Left lung (tissue), 14 donors: ENCODE results near the gene TMX4. TPM values are rescaled to one million over a fixed set of nuclear protein-coding genes. Genes with fewer than 3 reads are reported as not detected.

Source experiments
- ATAC-seq: fragments of 200-7000 bp; cut with Tn5 transposase; one replicate; pipeline ENCODE4 v1.9.1; 2020; ENCODE audit warnings: moderate library complexity
- DNase-seq, 4 donors: peaks; one replicate each; pipeline ENCODE4 v3.0.0-alpha.2; 2013 to 2020
- H3K27ac ChIP-seq, 2 donors: fragments of 200-600 bp; sonication (generic) in 1 of 2; one replicate each; pipeline versions ENCODE4 v1.5.0 to v1.8.0; 2020 to 2021
- H3K27me3 ChIP-seq, 2 donors: fragments of 200-600 bp; sonication (generic) in 1 of 2; one replicate each; pipeline versions ENCODE4 v1.5.0 to v1.8.0; 2020 to 2021
- H3K36me3 ChIP-seq, 2 donors: fragments of 200-600 bp; sonication (generic) in 1 of 2; one replicate each; pipeline versions ENCODE4 v1.5.0 to v1.8.0; 2020 to 2021
- H3K4me1 ChIP-seq, 2 donors: fragments of 200-600 bp; one replicate each; pipeline ENCODE4 v1.8.0; 2021
- H3K4me3 ChIP-seq, 2 donors: fragments of 200-600 bp; sonication (generic) in 1 of 2; one replicate each; pipeline versions ENCODE4 v1.5.0 to v1.8.0; 2020 to 2021; ENCODE audit warnings: mild to moderate bottlenecking in 1 of 2
- H3K9me3 ChIP-seq, 2 donors: fragments of 200-600 bp; sonication (generic) in 1 of 2; one replicate each; pipeline versions ENCODE4 v1.5.0 to v1.8.0; 2020 to 2021
- intact Hi-C, 2 donors: fragments of 100-400 bp; cut with DNase I; formaldehyde crosslinking; loops; one replicate each; pipeline versions ENCODE4 v1.11.2 to v1.14.2; 2022
- long read RNA-seq, 12 donors: library from polyadenylated mRNA in 2 of 12; unstranded in 2 of 12; transcript quantifications; one replicate each; pipeline ENCODE4 v2.0.0 and lab custom pipeline, GENCODE V29; 2019 to 2026
- polyA plus RNA-seq, 6 donors: library from polyadenylated mRNA; unstranded; fragments of 120-200 nt; gene quantifications; one replicate each; pipeline ENCODE4 v1.2.1, GENCODE V29; 2013; ENCODE audit not compliant: insufficient read length in 6 of 6
- total RNA-seq, 2 donors: library from RNA; stranded (reverse); fragmentation: NEBNext Ultra II Directional; extraction: Animal tissue kit (Norgen Biotek cat#: 25700); gene quantifications; one replicate each; pipeline ENCODE4 v1.2.1, GENCODE V29; 2021
- TF ChIP-seq, protein P1 (sequence below), 2 donors: fragments of 200-600 bp; sonication (generic) in 1 of 2; IDR thresholded peaks; one replicate each; pipeline versions ENCODE4 v1.5.0 to v1.8.0; 2021; ENCODE audit warnings: antibody characterized with exemption in 2 of 2
- donor health status: DM: no; HTN: yes; CAD: no.
- donor health status: DM: no; HTN: no; CAD: no.

The TMX4 gene, protein sequence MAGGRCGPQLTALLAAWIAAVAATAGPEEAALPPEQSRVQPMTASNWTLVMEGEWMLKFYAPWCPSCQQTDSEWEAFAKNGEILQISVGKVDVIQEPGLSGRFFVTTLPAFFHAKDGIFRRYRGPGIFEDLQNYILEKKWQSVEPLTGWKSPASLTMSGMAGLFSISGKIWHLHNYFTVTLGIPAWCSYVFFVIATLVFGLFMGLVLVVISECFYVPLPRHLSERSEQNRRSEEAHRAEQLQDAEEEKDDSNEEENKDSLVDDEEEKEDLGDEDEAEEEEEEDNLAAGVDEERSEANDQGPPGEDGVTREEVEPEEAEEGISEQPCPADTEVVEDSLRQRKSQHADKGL
- total RNA-seq (10 to 100 TPM; 29.4 to 45.2 TPM), polyA plus RNA-seq (10 to 100 TPM; 21.2 to 26.0 (median 25.2) TPM)
- long read RNA-seq, donor 1, full-length matches to known transcripts: 16 of 16 reads
- long read RNA-seq, donor 1, partial matches to known transcripts: 0 of 16 reads
- long read RNA-seq, donor 1, other reads (novel, unspliced or antisense): 0 of 16 reads
- long read RNA-seq, donor 2, full-length matches to known transcripts: 15 of 15 reads
- long read RNA-seq, donor 2, partial matches to known transcripts: 0 of 15 reads
- long read RNA-seq, donor 2, other reads (novel, unspliced or antisense): 0 of 15 reads
- long read RNA-seq, donor 3, full-length matches to known transcripts: 8 of 8 reads
- long read RNA-seq, donor 3, partial matches to known transcripts: 0 of 8 reads
- long read RNA-seq, donor 3, other reads (novel, unspliced or antisense): 0 of 8 reads
- long read RNA-seq, donor 4, full-length matches to known transcripts: 16 of 19 reads
- long read RNA-seq, donor 4, partial matches to known transcripts: 0 of 19 reads
- long read RNA-seq, donor 4, other reads (novel, unspliced or antisense): 3 of 19 reads
- long read RNA-seq, donor 5, full-length matches to known transcripts: 8 of 8 reads
- long read RNA-seq, donor 5, partial matches to known transcripts: 0 of 8 reads
- long read RNA-seq, donor 5, other reads (novel, unspliced or antisense): 0 of 8 reads
- long read RNA-seq, donor 6, full-length matches to known transcripts: 8 of 8 reads
- long read RNA-seq, donor 6, partial matches to known transcripts: 0 of 8 reads
- long read RNA-seq, donor 6, other reads (novel, unspliced or antisense): 0 of 8 reads
- long read RNA-seq, donor 7, full-length matches to known transcripts: 4 of 4 reads
- long read RNA-seq, donor 7, partial matches to known transcripts: 0 of 4 reads
- long read RNA-seq, donor 7, other reads (novel, unspliced or antisense): 0 of 4 reads
- long read RNA-seq, donor 8, full-length matches to known transcripts: 10 of 10 reads
- long read RNA-seq, donor 8, partial matches to known transcripts: 0 of 10 reads
- long read RNA-seq, donor 8, other reads (novel, unspliced or antisense): 0 of 10 reads
- long read RNA-seq, donor 9: 0 reads
- long read RNA-seq, donor 10, full-length matches to known transcripts: 27 of 30 reads
- long read RNA-seq, donor 10, partial matches to known transcripts: 1 of 30 reads
- long read RNA-seq, donor 10, other reads (novel, unspliced or antisense): 2 of 30 reads
- long read RNA-seq, donor 11: 0 reads
- long read RNA-seq, donor 12, full-length matches to known transcripts: 4 of 4 reads
- long read RNA-seq, donor 12, partial matches to known transcripts: 0 of 4 reads
- long read RNA-seq, donor 12, other reads (novel, unspliced or antisense): 0 of 4 reads

DNA sequence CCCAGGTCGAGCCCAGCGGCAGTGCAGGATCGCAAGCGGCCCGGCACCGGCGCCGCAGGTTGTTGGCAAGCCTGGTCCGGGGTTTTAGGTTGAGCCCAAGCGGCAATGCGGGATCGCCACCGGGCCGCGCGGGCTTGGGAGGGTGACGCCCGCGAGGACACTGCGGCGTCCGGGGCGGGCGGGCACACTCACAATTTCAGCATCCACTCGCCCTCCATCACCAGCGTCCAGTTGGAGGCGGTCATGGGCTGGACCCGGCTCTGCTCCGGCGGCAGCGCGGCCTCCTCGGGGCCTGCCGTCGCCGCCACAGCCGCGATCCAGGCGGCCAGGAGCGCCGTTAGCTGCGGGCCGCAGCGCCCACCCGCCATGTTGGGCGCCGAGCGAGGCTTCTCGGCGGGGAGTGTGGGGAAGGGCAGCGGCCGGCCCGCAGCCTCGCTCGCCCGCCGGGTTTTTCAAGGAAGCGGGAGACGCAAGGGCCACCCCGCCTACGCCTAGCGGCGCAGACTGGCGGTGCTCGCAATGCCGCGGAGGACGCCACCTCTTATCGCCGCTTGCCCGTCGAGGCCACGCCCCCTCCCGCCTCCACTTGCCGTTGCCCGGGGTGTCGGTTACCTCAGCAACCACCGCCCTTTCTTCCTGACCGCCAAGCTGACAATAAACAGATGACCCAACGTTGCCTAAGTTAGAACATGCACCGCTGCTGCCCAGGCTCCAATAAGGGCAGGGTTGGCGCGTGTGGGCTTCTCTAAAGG is at the start of gene TMX4:
Gene TMX4 (minus strand): TSS at position 516 of the 752 bp plus-strand sequence. CDS start 148 bp downstream, at position 368.
- H3K4me3 ChIP-seq: peak within 1 kb of the TSS; percentile 83 to 85
- intact Hi-C loops: no loop called here
- DNase-seq (peak; percentile 85 to 100 (median 96)), ATAC-seq (peak; percentile 98)
- H3K27ac ChIP-seq: peak within 1 kb of the TSS; percentile 96 to 100
- no peaks in the 10 kb centered on the region for H3K36me3 ChIP-seq
- H3K27me3 ChIP-seq: no peaks in the 10 kb centered on the region
- peaks cover 0 to 18% of the 10 kb centered on the region in 2 donors for H3K4me1 ChIP-seq
- H3K9me3 ChIP-seq: no peaks in the 10 kb centered on the region
- TF ChIP-seq, protein P1, sequence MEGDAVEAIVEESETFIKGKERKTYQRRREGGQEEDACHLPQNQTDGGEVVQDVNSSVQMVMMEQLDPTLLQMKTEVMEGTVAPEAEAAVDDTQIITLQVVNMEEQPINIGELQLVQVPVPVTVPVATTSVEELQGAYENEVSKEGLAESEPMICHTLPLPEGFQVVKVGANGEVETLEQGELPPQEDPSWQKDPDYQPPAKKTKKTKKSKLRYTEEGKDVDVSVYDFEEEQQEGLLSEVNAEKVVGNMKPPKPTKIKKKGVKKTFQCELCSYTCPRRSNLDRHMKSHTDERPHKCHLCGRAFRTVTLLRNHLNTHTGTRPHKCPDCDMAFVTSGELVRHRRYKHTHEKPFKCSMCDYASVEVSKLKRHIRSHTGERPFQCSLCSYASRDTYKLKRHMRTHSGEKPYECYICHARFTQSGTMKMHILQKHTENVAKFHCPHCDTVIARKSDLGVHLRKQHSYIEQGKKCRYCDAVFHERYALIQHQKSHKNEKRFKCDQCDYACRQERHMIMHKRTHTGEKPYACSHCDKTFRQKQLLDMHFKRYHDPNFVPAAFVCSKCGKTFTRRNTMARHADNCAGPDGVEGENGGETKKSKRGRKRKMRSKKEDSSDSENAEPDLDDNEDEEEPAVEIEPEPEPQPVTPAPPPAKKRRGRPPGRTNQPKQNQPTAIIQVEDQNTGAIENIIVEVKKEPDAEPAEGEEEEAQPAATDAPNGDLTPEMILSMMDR (IDR thresholded peaks at IDR 0.05): peak; percentile 21 to 72

DNA sequence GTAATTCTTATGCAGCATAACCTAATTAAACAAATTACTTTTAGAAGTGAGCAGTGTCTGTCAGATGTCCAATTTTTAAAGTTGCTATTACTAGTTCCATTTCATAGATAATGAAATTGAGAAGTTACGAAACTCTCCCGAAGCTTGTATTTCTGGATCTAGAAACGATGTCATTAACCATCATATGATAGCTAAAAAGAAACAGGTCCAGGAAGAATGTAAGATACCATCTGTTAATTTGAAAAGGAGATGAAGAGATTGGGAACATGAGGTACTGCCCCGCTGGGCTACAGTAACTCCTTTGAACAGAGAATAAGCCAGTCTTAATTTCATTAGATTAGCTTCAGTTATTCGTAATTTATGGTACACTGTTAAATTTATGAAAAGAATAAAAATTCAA is 47.5 kb upstream of the TMX4 start:
- no peak overlapping the region for H3K4me3 ChIP-seq
- DNase-seq (no peak), ATAC-seq (no peak)
- TF ChIP-seq, protein P1 (IDR thresholded peaks at IDR 0.05): no peak
- no peaks in the 10 kb centered on the region for H3K27me3 ChIP-seq
- no peaks in the 10 kb centered on the region for H3K4me1 ChIP-seq
- no peak overlapping the region for H3K27ac ChIP-seq
- no peaks in the 10 kb centered on the region for H3K9me3 ChIP-seq
- no peaks in the 10 kb centered on the region for H3K36me3 ChIP-seq
- intact Hi-C loops: no loop called here

DNA sequence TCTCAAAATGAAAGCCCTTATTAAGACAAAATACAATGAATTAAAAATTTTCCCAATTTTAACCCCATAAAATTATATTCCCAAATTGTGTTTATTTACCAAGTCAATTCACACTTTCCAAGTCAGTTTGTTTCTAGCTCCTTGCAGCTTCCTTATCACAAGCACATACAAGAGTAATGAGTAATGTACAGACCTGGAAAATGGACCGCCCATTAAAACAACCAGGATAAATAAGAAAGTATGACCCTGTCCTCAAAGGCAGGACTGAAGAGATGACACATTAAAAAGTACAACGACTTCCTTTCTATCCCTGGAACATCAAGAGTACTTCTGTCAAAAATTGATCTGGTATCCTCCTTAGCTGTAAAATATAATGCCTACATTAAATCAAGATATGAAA is 47.1 kb upstream of the TMX4 start:
- no peaks in the 10 kb centered on the region for H3K27me3 ChIP-seq
- TF ChIP-seq, protein P1 (IDR thresholded peaks at IDR 0.05): no peak
- H3K4me1 ChIP-seq: no peaks in the 10 kb centered on the region
- ATAC-seq: no peak
- H3K9me3 ChIP-seq: no peaks in the 10 kb centered on the region
- H3K27ac ChIP-seq: no peak overlapping the region
- H3K36me3 ChIP-seq: no peaks in the 10 kb centered on the region
- intact Hi-C loops: no loop called here
- no peak for DNase-seq
- no peak overlapping the region for H3K4me3 ChIP-seq

DNA sequence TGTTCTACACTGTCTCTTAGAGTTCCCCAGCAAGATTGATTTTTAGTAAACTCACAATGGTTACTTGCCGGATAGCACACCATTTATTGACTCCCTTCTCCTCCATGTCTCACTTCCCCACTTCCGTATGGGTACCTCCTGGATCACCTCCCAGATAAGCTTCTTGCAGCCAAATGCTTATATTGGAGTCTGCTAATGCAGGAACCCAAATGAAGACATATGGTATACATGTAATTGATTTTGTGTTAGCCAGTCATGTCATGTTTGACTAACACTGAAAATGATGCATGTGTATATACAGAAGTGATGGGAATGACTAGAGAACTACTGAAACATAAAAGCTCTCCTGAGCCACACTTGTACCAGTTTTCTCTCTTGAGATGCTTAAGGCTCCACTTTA is 46.1 kb upstream of the TMX4 start:
- H3K27me3 ChIP-seq: no peaks in the 10 kb centered on the region
- no peak overlapping the region for H3K4me3 ChIP-seq
- ATAC-seq (no peak), DNase-seq (no peak)
- no peaks in the 10 kb centered on the region for H3K9me3 ChIP-seq
- no peak overlapping the region for H3K27ac ChIP-seq
- TF ChIP-seq, protein P1 (IDR thresholded peaks at IDR 0.05): no peak
- intact Hi-C loops: no loop called here
- no peaks in the 10 kb centered on the region for H3K36me3 ChIP-seq
- H3K4me1 ChIP-seq: no peaks in the 10 kb centered on the region
